T47D (cell line): Measurements from ENCODE around the gene ARHGAP44.

ENCODE experiments used
- DNase-seq, 2 experiments: peaks; one replicate each; pipeline versions ENCODE4 v3.0.0 to v3.0.0-alpha.2; 2011 to 2012; ENCODE audit warnings: low read depth in 1 of 2, low spot score in 1 of 2
- JUND ChIP-seq: IDR thresholded peaks from 2 replicates; pipeline ENCODE4 v1.6.1; 2012; ENCODE audit warnings: low read depth
- in situ Hi-C: cut with HindIII; loops from 2 replicates; pipeline ENCODE4 v1.10.0; 2016; ENCODE audit warnings: low sequenced_read_pairs, low pct_unique_long_range_greater_than_20kb

The ARHGAP44 gene

DNA sequence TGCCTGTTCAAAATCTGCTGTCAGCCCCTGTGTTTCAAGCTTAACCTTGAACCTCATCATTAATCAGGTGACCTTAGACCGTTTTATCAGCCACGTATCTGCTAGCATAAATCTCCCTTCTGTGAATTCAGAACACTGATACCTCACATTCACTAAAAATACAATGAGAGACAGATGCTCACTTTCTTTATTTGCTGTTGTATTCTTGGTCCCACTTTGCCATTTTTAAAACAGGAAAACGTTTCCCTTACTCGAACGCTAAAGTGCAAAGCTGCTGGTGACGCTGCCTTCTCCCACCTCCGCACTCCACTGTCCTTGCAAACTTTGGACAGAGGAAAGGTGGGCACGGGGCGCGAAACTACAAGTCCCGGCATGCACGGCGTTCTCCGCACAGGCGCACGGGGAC is 220 bp upstream of the ARHGAP44 start:
- in situ Hi-C loops, result no loop called here
- DNase-seq, result no peak
- no peak for TF ChIP-seq JUND

DNA sequence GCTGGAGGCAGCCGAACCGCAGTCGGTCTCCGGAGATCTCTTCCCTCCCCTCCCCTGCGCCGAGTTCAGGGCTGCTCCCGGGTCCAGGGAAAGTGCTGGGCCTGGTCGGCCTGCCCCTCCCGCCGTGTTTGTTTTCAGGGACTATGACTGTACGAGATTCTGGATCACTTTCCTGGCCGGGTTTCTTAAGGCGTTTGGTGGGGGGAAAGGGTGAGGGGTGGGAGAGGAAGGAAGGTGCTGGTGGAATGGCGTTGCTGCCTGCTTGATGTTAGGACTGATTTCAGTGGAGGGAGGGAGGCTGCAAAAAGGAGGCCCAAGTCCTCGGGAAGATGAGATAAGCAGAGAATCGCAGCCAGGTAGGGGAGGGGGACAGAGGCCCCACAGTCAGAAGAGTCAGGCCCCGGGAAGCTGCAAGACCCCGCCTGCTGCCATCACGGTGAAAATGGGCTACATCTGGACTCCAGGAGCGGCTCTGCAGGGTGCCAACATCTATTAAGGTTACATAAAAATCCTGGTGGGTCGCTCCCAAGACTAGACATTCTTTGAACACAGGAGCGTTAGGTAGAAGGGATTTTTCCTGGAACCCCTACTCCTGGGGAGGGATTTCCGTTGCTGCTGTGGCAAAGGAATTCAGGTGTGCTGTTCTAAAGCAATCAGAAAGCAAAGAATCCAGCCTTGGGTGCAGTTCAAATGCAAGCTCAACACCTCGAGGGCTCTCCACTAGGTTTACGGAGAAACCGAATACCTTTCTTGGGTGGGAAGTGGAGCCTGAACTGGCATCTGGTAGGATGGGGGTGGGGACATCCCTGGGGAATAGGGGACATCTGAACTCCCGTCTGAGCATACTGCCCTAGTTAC is 1.2 kb downstream of the ARHGAP44 start:
- no peak for DNase-seq
- no peak for TF ChIP-seq JUND
- in situ Hi-C loops, result no loop called here

DNA sequence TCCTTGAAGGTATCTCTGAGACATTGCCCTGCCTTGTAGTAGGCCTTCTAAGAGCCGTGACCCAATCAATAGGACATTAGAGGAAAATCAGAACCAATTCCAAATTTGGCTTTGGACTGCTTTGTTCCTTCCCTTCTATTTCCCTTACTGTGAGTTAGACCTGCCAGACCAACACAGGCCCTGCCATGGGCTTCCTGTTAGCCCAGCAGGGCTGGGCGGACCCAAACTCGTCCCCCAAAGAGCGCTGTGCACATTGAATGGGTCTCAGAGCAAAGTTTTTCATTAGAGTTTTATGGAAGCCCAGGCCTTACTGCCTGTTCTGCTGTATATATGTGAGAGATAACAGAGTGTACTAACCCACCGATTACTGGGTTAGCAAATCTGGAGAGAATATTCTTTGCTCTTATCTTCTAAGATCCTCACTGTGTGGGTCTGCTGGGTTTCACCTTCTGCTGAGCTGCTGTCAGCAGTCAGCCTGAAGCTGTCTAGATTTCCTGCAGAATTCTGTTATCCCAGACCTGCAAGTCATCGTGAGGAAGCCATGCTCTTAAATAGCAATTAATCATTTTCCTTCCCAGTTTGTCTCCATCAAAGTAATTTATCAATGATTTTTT is 5.7 kb downstream of the ARHGAP44 start:
- in situ Hi-C loops, result no loop called here
- no peak for DNase-seq
- TF ChIP-seq JUND, result no peak

DNA sequence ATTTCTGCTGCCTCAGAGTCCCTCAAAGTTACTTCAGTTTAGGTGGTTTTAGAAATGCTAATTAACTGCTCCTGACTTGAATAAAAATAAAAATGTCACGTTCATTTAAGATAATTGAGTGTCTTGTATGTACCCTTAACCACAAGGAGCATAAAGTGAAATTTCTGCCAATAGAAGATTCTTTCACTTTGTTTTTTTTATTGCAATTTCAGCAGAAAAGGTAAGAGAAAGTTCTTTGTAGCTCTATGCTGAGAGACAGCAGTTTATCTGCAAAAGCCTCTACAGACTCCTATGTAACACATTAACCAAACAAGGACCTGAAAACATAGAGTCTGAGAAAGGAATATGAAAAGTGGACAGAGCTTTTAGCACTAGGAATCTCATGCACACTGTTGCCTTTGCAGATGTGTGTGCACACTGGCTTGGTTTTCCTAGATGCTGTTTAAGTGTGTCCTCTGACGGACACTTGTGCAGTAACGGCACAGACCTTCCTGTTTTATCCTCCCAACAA is 11.6 kb downstream of the ARHGAP44 start:
- in situ Hi-C loops, result no loop called here
- no peak for TF ChIP-seq JUND
- no peak for DNase-seq

DNA sequence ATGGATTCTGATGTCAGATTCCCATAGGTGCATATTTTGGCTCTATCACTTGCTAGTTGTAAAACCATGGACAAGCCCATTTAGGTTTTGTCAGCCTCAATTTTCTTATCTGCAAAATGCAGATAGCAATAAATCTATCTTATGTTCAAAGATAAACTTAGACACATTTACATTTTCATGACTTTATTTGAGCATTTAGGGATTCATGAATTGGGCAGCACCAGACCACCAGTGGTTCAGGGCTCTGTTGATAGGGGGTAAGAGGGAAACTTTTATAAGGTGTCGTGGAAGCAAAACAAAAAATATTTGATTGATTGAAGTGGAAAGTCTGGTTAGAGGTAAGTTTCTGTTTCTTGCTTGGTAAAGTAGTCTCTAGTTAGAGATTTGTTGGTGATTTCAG is 17.3 kb downstream of the ARHGAP44 start:
- no peak for TF ChIP-seq JUND
- in situ Hi-C loops, result no loop called here

DNA sequence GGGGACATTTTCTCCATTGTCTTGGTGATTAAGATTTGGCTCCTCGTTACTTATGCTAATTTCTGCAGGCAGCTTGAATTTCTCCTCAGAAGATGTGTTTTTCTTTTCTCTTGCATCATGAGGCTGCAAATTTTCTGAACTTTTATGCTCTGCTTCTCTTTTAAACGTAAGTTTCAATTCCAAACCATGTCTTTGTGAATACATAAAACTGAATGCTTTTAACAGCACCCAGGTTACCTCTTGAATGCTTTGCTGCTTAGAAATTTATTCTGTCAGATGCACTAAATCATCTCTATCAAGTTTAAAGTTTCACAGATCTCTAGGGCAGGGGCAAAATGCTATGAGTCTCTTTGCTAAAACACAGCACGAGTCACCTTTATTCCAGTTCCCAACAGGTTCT is 19.4 kb downstream of the ARHGAP44 start:
- in situ Hi-C loops, result no loop called here
- no peak for DNase-seq
- TF ChIP-seq JUND, result no peak

More for the DNA sequence above, 17.3 kb downstream of the ARHGAP44 start:
- DNase-seq, result no peak

DNA sequence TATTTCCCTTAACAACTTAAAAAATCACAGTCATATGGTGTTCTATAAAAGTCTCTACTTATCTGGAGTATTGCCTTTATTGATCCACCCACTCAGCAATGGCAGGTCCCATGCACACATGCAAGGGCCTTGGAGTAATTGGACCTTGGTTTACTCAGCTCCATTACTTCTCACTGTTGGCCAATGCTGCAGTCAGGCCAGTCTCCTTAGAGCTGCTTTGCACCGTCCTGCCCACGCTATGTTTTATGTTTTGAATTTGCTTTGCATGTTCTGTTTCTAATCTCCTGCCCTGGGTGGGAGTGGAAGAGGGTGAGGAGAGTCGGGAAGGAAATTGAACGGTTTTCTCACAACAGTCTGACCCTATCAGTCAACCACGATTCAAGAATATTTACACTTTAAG is 23.6 kb downstream of the ARHGAP44 start:
- in situ Hi-C loops, result no loop called here
- DNase-seq, result no peak
- no peak for TF ChIP-seq JUND

DNA sequence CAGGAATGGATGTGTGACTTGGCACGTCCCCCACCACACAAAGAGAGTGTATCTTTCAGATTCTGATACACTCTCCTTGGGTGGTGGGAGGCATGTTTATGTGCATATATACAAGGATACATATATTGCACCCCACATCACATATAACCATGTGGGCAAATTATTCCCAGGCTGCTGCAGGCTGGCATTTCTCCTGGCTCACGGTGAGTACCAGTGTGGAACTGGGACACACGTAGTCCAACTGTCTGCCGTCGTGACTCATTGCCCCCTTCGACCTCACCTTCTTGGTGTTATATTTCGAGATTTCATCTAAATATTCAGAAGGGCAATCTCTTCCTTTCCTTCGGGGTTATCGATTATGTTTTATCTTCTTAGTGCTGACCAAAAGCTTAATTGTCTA is 24.4 kb downstream of the ARHGAP44 start:
- DNase-seq, result no peak
- in situ Hi-C loops, result no loop called here
- TF ChIP-seq JUND, result no peak

DNA sequence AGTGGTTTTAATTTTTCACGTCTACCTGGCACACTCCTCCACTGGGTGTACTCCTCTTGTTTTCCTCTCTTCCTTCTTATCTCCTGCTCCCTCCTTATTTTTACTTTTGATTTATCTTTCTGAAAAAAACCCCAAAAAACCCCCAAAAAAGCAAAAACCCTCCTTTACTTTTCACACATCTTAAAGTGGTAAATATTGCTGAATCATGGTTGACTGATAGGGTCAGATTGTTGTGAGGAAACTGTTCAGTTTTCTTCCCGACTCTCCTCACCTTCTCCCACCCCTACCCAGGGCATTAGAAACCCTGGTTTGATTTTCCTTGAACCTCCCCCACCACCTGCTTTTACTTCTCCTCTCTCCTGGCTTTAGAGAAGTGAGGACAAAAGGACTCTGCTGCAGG is 25.4 kb downstream of the ARHGAP44 start:
- in situ Hi-C loops, result no loop called here
- no peak for DNase-seq
- no peak for TF ChIP-seq JUND

DNA sequence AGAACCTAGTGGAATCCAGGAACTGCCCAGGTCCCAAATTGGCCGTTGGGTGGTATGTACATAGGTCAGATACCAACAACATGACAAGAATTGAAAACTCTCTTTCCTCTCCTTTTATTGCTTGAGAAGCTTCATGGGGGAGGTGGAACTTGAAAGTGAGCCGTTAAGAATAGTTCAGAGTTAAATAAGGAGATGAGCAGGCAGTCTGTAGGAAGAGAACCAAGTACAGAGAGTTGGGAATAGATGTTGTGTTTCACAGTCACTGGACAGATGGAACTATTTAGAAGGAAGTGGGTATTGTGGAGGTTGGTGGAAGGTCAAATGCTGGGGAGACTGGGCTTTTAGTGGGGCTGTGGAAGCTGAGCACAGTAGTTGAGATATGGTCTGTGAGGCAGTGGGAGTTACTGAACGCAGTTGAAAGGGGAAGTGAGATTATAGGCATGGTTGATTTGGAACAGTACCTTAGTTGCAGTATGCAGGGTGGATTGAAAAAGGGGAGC is 26.4 kb downstream of the ARHGAP44 start:
- no peak for DNase-seq
- in situ Hi-C loops, result no loop called here

DNA sequence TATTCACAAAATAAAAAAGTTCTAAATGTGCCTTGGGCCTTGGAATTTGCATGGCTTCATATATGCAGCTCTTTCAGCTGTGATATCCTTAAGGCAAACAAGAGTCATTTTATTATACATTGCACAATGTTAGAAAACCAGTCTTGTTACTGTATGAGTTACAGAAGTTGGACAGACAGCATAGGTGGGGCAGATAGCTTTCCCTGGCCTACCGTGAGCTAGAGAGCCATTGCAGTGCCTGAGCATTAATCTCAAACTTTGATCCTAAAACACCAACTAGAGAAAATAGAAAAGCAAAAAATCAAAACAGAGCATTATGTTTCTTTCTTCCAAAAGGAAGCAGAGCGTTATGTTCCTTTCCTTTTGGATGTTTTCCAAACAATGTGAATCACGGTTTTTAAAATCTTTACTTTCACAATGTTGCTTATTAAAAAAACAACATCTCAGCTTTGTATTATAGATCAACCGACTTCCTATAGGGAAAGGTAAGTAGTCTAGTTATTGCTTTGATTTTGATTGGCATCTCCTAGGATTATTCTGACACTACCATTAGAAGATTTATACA is 32.2 kb downstream of the ARHGAP44 start:
- in situ Hi-C loops, result no loop called here
- no peak for TF ChIP-seq JUND
- peak; percentile 1 to 27 for DNase-seq

More for the DNA sequence above, 26.4 kb downstream of the ARHGAP44 start:
- no peak for TF ChIP-seq JUND

DNA sequence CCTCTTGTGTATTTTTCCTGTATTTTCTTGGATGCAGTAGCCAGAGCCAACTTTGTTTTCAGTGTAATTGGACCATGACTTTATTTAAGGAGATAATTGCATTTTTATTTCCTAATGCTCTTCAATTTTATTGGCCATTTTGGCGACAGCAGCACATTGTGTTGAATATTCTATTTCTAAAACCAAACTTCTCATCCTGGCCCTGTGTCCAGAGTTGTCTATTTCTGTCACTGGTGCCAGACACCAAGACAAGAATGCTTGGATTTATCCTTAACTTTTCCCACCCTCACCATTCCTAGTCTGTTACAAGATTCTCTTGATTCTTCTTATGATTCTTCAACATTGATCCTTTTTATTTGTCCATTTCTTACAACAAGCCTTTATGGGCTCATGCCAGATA is 37.1 kb downstream of the ARHGAP44 start:
- no peak for TF ChIP-seq JUND
- in situ Hi-C loops, result no loop called here
- no peak for DNase-seq

DNA sequence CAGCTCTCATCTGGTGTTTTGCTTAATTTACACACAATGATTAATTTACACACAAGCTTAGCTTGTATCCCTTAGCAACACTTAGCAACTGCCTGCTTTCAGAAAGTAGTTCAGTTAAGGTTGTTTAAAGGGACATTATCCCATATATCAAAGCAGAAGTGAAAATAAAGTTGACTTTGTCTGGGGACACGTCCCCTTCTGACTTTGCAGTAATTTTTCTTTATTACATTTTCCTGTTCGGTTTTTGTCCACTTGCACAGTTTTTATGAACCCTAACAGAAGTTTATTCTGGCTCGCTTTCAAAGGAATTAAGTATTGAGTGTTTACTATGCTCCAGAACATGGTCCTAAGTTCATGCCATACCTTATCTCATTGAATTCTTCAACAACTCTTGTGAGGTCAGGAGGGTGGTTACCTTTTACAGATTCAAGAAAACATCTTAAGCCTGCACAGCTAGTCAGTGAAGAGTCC is 41.5 kb downstream of the ARHGAP44 start:
- no peak for DNase-seq
- in situ Hi-C loops, result no loop called here
- TF ChIP-seq JUND, result no peak
